Uterus (tissue), 4 donors: ENCODE data around the gene DLG4. TPM values are rescaled to one million over a fixed set of nuclear protein-coding genes. Genes with fewer than 3 reads are reported as not detected.

Source experiments
- DNase-seq, 2 donors: peaks; one replicate each; pipeline ENCODE4 v3.0.0-alpha.2; 2019 to 2020
- H3K27ac ChIP-seq, 2 donors: fragments of 200-600 bp; sonication (generic); 1 replicate in 1 of 2; 2 replicates in 1 of 2; pipeline ENCODE4 v1.5.1; 2016 to 2018
- H3K27me3 ChIP-seq, 2 donors: fragments of 200-600 bp; sonication (generic); one replicate each; pipeline ENCODE4 v1.5.1; 2018 to 2019; ENCODE audit warnings: control low read depth in 1 of 2
- H3K36me3 ChIP-seq, 2 donors: fragments of 200-600 bp; sonication (generic); one replicate each; pipeline ENCODE4 v1.5.1; 2019; ENCODE audit warnings: control low read depth in 1 of 2
- H3K4me1 ChIP-seq, 2 donors: fragments of 200-600 bp; sonication (generic); one replicate each; pipeline ENCODE4 v1.5.1; 2018 to 2019; ENCODE audit warnings: control low read depth in 1 of 2
- H3K4me3 ChIP-seq, 2 donors: fragments of 200-600 bp; sonication (generic); 1 replicate in 1 of 2; 2 replicates in 1 of 2; pipeline ENCODE4 v1.5.1; 2018 to 2019; ENCODE audit warnings: mild to moderate bottlenecking in 1 of 2
- H3K9me3 ChIP-seq, 2 donors: fragments of 200-600 bp; sonication (generic); one replicate each; pipeline ENCODE4 v1.5.1; 2019; ENCODE audit warnings: control low read depth in 1 of 2
- CTCF ChIP-seq, 4 experiments: fragments of 200-600 bp in 2 of 4; fragments of 450-650 bp in 2 of 4; sonication (generic) in 2 of 4; IDR thresholded peaks; one replicate each; pipeline ENCODE4 v1.5.1; 2016 to 2019; ENCODE audit warnings: antibody characterized with exemption in 4 of 4, mild to moderate bottlenecking in 2 of 4, moderate library complexity in 1 of 4
- POLR2A ChIP-seq, 2 donors: fragments of 450-650 bp; IDR thresholded peaks; one replicate each; pipeline ENCODE4 v1.6.1; 2016; ENCODE audit warnings: antibody characterized with exemption in 2 of 2, mild to moderate bottlenecking in 1 of 2, moderate library complexity in 1 of 2
- intact Hi-C: fragments of 100-400 bp; cut with DNase I; formaldehyde crosslinking; loops from one replicate; pipeline ENCODE4 v1.15.1; 2023; ENCODE audit warnings: low total_unique reads
- total RNA-seq, 4 donors: library from RNA; depleted of rRNA in 3 of 4; stranded (reverse); fragments of >200 nt in 3 of 4; gene quantifications; one replicate each; pipeline versions ENCODE4 v1.1.0 to v1.2.4, GENCODE V29; 2014 to 2023
- donor health status: DM: yes; HTN: yes; CAD: no.

DLG4 gene
- total RNA-seq, 4 donors from 2014 or later, result 22.8 to 64.0 (median 48.4) TPM

DNA sequence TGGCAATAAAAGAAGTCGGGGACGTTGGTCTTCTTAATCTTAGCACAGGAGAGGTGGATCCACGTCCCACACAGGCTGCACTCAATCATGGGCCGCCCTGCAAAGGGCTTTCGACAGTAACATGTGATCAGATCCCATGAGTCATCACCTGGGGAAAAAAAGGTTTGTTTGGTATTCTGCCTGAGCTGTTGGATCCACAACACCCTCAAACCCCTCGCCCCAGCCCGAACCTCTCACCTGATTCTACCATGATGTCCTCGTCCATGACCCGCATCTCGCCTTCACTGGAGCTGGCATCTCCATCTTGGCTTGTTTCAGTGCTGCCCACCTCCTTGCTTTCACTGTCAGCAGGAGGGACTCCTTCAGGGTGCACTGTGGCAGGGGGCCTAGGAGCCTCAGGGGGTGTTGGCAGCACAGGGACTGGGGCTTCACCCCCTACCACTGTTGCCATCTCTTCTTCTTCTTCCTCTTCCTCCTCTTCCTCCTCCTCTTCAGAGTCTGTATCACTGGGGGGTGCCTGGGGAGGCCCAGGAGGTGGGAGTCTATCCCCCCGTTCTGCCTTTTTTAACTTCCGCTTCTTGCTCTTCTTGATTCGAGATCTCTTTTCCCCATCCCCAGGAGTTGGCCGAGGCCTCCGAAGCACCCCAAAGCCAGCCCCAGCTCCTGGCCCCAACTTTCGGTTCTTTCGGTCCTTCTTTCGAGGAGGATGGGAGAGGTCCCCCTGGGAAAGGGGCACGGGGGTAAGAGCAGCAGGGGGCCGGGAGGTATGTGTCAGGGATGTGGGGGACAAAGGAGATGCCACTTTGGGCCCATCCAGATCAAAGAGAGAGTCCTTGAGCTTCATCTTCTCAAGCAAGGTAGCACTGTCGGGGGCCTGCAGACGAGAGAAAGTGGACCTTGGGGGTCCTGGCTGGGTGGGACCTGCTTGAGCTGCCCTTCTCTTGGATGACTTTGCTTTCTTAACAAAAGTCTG is 16.3 kb upstream of the DLG4 start:
- no peak for DNase-seq
- Histone ChIP-seq H3K4me1 (peaks cover 7 to 18% of the 10 kb centered on the region in 2 donors), H3K27ac (no peak overlapping the region), H3K27me3 (no peaks in the 10 kb centered on the region), H3K9me3 (no peaks in the 10 kb centered on the region), H3K4me3 (no peak overlapping the region), H3K36me3 (no peaks in the 10 kb centered on the region)
- intact Hi-C loops, result no loop called here
- TF ChIP-seq POLR2A (IDR thresholded peaks at IDR 0.05) (no peak), CTCF (IDR thresholded peaks at IDR 0.05) (no peak)

GRCh38 chr17:7234083-7234951 is 14.7 kb upstream of the DLG4 start, which contains the start of gene DVL2:
Gene DVL2, minus strand, starts transcription at chr17:7234517. Its CDS starts 255 bp downstream, at chr17:7234262.
- intact Hi-C loops, result no loop called here
- Histone ChIP-seq H3K4me3 (peak within 1 kb of the TSS; percentile 71 to 96), H3K4me1 (peaks cover 4 to 13% of the 10 kb centered on the region in 2 donors), H3K27ac (peak within 1 kb of the TSS; percentile 80 to 85), H3K36me3 (no peaks in the 10 kb centered on the region), H3K27me3 (no peaks in the 10 kb centered on the region), H3K9me3 (no peaks in the 10 kb centered on the region)
- peak; percentile 95 to 96 for DNase-seq
- TF ChIP-seq CTCF (IDR thresholded peaks at IDR 0.05) (peak in 2 of 4 experiments; percentile 18 to 35), POLR2A (IDR thresholded peaks at IDR 0.05) (peak; percentile 87 to 89)

DNA sequence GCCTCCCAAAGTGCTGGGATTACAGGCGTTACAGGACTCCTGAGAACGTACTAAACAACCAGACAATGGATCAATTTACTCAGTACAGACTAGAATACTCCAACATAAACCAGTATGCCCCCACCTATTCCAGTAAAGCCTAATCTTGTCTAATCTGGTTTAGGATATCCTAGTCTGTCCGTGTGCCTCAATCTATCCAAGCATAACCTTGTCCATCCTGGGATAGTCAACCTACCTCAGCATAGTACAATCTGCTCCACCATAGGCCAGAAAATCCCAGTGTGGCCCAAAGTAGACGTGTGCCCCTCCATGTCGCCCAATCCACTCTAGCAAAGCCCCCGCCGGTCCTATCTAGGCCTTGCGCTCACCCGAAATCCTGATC is 14.1 kb upstream of the DLG4 start:
- peak overlapping the region; percentile 80 to 85 for H3K27ac ChIP-seq
- intact Hi-C loops, result no loop called here
- no peak for TF ChIP-seq CTCF (IDR thresholded peaks at IDR 0.05)
- no peak for TF ChIP-seq POLR2A (IDR thresholded peaks at IDR 0.05)
- DNase-seq, result no peak
- no peaks in the 10 kb centered on the region for H3K9me3 ChIP-seq
- H3K4me3 ChIP-seq, result peak overlapping the region; percentile 71 to 96
- peaks cover 4 to 13% of the 10 kb centered on the region in 2 donors for H3K4me1 ChIP-seq
- no peaks in the 10 kb centered on the region for H3K27me3 ChIP-seq
- no peaks in the 10 kb centered on the region for H3K36me3 ChIP-seq

DNA sequence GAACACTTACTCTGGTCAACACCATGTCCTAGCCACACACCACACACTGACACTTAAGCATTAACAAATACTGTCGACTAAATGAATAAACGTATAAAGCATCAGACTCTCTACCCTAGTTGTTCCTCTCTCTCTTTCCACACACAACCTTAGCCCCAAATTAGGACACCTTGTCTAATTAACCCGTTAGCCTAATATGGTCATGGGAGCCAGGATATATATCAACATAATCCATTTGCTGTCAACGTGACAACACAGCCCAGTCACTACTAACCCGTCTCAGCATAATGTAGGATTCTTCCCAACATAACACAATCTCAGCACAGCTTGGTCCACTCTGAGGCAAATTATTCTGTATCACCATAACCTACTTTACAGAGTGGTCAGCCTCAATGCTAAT is 12.5 kb upstream of the DLG4 start:
- Histone ChIP-seq H3K4me1 (peaks cover 4 to 11% of the 10 kb centered on the region in 2 donors), H3K36me3 (no peaks in the 10 kb centered on the region)
- intact Hi-C loops, result no loop called here

More for the DNA sequence above, 12.5 kb upstream of the DLG4 start:
- no peaks in the 10 kb centered on the region for H3K9me3 ChIP-seq
- no peak overlapping the region for H3K27ac ChIP-seq
- no peaks in the 10 kb centered on the region for H3K27me3 ChIP-seq
- TF ChIP-seq POLR2A (IDR thresholded peaks at IDR 0.05) (no peak), CTCF (IDR thresholded peaks at IDR 0.05) (no peak)
- H3K4me3 ChIP-seq, result no peak overlapping the region
- DNase-seq, result no peak
